ENCODE measurements around the gene TJP3.

The TJP3 gene

DNA sequence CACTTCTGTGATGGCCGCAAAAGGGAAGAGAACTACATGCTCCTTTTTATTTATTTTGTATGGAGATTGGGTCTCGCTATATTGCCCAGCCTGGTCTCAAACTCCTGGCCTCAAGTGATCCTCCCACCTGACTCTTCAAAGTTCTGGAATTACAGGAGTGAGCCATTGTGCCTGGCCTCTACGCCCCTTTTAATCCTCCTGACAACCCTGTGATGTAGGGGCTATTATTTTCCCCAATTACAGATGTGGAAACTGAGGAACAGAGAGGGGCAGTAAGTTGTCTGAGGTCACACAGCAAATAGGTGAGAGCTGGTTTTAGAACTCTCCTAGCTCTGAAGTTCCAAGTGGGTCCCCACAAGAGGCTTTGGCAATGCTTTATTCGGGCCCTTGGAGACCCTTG lies 11.7 kb downstream of the TJP3 start:
- no peak for DNase-seq

DNA sequence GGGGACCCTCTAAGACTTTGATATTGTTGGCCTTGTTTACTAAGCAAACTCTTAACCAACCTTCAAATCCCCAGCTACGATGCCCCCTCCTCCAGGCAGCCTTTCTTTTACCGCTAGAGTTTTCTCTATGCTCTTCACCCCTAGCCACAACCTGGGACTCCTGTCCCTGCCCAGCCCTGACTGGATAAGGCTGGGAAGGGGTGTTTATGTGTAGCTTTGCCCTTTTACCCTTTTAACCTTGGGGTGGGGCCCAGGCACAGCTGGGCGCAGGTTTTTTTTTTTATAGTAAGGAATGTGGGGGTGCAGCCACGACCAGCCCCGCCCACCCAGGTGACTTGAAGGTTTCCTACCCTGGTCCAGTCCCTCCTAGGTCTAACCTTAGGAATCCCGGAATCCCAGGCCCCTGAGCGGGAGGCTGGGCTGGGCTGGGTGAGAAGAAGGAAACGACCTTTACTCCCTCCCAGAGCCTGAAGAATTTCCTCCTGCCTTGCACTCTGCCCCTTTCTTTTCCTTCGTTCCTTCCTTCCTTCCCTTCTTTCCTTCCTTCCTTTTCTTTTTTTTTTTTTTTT lies 12.2 kb downstream of the TJP3 start:
- DNase-seq, result no peak

DNA sequence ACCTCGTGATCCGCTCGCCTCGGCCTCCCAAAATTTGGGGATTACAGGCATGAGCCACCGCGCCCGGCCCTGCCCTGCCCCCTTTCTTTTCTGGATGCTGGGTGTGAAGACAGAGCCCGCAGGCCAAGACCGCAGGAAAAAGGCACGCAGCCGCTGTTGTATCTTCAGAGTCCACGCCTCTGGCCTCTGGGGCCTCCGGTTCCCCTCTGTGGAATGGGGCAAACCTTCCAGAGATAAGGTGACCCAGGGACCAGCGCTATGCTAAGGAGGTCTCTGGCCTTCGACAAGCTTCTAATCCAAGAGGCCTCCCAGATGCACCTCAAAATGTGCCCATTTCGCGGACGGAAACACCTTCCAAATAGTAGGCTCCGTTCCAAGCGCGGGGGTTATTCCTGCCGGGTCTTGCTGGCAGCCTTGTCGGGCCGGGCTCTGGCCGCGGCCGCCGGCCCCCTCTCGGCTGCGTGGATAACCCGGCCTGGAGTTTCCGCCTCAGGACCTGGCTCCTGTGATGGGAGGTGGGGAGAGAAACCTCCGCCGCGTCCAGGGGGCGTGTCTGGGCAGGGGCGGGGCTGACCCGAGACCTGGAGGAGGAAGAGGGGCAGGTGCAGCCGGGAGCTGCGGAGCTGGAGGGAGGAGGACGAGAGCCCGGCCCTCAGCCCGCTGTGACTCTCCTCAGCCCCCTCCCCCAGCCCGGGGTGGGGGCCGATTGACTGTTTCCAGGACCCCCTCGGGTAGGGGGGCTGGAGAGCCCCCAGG lies 13.1 kb downstream of the TJP3 start:
- DNase-seq, result peak; percentile 94 to 96

DNA sequence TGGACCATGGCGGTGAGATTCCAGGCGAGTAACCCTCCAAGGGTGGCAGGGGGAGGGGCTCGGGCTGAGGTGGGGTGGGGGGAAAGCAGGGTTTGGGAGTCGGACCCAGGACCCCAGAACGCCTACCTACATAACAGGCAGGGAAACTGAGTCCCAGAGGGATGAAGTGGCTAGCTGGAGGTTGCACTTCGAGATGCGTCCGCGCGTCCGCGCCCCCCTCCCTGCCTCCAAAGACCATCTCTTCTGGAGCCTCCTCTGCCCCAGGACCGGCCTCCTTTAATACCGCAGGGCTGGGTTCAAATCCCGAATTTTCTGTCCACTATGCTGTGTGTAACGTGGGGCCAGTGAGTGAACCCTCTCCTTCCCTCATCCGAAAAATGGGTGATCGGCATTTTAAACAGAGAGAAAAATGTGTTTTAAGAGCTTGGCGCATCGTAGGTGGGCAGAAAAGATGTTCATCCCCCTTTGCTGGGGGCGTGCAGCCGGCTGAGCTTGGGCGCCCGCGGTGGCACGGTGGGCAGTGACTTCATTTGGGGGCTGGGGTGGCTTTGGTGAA lies 13.8 kb downstream of the TJP3 start:
- no peak for DNase-seq

DNA sequence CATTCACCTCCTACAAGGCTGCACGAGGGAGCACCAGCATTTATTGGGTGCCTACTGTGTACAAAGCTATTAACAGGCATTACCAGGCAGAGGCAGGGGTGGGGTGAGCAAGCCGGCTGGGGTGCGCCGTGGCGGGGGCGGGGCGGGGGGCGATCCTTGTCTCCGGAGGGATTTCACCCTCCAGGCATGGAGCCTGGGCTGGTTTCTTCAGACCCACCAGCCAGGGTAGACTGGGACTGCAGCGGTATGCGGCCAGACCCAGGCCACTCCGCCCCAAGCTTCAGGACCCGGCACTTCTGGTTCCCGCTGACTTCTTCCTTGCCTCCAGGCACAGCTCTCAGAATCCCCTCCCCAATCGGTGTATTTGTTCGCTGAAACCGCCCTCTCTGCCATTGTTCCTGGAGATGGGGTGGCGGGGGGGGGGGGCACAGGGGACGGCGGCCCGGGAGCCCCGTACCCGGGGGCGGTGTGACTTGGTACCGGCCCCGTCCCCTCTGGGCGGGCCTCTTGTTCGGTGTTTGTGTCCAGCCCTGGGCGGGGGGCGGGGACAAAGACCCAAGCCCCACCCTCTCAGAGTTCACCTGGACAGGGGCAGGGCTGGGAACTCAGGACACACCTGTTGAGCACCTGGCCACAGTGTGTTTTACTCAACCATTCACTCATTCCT lies 14.4 kb downstream of the TJP3 start:
- DNase-seq, result no peak

DNA sequence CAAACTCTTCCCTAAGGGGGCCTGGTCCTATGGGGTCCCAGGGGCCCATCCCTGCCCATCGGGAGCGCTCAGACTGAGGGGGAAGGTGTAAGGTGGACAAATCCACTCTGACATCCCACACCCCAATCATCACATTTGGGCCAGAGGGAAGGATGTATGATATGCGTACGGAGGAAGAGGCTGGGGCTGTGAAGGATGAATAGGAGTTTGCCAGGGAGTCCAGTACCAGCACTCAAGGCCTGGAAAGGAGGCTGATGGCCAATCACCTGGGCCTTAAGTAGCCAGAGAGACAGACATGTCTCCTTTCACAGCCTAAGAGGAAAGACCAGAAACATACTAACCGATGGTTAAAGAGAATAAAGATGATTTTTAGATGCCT lies 14.9 kb downstream of the TJP3 start:
- DNase-seq, result no peak

DNA sequence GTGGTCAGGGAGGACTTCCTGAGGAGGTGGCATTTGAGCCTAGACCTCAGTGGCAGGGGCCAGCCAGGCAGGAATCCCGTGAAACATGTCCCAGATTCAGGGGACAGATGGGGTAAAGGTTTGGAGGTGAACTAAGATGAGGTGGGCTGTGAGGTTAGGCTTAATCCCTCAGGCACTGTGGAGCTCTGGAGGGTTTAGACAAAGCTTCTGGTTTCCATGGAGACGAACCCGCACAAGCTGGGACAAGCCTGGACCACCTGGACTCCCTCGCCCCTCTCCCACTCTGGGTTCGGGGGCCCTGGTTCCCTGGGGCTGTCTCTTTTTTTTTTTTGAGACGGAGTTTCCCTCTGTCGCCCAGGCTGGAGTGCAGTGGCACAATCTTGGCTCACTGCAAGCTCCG lies 15.7 kb downstream of the TJP3 start:
- no peak for DNase-seq

DNA sequence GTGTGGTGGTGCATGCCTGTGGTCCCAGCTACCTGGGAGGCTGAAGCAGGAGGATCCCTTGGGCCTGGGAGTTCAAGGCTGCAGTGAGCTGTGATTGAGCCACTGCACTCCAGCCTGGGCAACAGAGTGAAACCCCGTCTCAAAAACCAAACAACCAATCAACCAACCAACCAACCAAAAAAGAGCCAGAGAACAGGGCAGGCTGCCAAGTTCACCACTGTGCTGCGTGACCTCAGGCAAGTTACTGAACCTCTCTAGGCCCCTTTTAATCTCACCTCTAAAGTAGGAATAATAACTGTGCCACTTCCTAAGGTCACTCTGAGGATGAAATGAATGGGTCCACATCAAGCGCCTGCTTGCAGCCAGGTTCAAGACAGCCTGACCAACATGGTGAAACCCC lies 16.9 kb downstream of the TJP3 start:
- DNase-seq, result no peak

DNA sequence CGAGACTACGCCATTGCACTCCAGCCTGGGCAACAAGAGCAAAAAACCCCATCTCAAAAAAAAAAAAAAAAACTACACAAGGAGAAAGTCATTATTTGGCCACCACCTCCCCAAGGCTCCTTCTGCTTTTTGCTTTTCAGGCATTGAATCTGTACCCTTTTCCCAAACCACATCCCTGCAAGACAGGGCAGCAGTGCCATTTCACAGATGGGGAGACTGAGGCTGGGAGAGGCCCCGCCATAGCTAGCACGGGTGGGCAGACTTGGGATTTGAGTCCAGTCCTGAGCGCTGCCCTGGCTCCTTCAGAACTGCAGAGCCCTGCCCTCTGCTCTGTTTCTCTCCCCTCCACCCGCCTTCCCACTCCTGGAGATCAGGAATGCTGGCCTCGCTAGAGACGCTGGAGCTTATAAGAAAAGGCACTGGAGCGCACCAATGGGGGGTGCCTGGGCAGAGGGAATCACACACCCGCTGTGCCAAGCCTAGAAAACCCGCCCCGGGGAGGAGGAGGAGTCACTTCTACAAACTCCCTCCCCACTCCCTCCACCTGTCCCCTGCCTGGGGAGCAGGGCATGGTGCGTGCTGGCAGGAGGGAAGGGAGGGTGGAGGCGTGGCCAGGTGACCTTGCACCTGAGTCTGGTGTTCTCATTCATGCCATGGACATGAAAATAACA lies 17.6 kb downstream of the TJP3 start:
- DNase-seq, result no peak

DNA sequence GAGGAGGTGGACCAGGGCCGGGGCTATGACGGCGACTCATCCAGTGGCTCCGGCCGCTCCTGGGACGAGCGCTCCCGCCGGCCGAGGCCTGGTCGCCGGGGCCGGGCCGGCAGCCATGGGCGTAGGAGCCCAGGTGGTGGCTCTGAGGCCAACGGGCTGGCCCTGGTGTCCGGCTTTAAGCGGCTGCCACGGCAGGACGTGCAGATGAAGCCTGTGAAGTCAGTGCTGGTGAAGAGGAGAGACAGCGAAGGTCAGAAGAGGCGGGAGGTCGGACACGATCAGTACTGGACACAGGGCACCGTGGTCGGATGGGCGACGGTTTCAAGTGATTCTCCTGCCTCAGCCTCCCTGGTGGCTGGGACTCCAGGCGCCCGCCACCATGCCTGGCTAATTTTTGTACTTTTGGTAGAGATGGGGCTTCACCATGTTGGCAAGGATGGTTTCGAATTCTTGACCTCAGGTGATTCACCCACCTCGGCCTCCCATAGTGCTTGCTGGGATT lies 22.3 kb downstream of the TJP3 start:
- DNase-seq, result no peak

DNA sequence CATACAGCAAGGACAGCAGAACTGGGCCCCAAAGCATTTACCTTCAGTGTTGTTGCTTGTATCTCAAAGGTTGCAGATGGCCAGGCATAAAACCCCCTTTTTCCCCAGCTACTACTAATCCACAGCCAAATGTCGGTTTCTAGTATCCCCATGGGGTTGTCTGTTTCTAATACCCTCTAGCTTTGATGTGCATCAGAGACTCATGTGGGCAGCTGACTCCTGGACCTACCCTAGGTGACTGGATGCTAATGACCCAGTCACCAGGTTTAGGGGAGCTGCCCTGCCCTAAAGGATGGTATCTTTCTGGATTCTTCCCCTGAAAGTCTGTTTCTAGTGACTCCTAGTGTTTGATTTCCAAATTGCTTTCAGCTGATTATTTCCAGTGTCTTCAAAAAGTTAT lies 23.9 kb downstream of the TJP3 start:
- DNase-seq, result no peak

DNA sequence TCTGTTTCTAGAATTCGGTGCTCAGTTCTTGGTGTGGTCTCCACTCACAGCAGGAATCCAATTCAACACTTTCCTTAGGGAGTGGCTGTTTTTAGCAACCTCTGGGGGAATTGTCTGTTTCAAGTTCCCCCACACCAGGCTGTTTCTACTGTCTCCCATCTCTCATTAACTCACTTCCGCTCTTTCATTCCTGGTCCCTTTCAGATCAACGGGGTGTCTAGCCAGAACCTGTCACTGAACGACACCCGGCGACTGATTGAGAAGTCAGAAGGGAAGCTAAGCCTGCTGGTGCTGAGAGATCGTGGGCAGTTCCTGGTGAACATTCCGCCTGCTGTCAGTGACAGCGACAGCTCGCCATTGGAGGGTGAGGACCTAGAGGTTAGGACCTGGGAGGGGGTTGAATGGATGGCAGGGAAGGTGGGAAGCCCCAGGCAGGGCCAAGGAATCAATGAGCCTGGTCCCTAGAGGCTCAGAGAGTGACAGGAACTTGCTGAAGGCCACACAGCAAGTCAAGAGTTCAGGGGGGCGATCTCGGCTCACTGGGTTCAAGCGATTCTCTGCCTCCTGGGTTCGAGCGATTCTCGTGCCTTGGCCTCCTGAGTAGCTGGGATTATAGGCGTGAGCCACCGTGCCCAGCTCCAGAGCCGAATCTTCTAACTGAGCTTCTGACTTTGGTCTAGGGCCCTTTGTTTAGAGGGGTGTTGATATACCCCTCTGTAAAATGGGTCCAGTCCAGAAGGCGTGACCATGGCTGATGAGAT lies 25.5 kb downstream of the TJP3 start:
- DNase-seq, result no peak

DNA sequence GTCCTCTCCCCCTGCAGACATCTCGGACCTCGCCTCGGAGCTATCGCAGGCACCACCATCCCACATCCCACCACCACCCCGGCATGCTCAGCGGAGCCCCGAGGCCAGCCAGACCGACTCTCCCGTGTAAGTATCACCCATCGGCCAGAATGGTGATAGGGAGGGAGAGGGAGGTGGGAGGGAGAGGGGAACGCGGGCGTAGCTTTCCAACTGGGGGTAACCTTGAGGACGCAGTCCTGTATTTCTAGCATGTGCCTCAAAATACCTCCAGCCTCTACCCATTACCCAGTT lies 26.1 kb downstream of the TJP3 start:
- DNase-seq, result no peak

DNA sequence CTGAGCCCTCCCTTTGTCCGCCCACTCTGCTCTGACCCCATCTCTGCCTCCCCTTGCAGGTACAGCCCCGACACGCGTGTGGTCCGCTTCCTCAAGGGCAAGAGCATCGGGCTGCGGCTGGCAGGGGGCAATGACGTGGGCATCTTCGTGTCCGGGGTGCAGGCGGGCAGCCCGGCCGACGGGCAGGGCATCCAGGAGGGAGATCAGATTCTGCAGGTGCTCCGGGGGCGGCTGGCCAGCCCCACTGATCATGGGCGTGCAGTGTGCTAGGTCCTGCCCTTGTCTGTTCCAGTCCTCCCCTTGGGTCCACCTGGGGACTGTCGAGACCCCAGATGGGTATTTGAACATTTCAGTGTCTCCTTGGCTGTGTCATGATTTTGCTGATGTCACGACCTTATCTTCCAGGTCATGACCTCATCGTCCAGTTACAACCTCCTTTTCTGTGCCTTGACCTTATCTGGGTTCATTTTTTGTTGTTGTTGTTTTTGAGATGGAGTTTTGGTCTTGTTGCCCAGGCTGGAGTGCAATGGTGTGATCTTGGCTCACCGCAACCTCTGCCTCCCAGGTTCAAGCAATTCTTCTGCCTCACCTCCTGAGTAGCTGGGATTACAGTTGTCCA lies 28.0 kb downstream of the TJP3 start:
- DNase-seq, result no peak

DNA sequence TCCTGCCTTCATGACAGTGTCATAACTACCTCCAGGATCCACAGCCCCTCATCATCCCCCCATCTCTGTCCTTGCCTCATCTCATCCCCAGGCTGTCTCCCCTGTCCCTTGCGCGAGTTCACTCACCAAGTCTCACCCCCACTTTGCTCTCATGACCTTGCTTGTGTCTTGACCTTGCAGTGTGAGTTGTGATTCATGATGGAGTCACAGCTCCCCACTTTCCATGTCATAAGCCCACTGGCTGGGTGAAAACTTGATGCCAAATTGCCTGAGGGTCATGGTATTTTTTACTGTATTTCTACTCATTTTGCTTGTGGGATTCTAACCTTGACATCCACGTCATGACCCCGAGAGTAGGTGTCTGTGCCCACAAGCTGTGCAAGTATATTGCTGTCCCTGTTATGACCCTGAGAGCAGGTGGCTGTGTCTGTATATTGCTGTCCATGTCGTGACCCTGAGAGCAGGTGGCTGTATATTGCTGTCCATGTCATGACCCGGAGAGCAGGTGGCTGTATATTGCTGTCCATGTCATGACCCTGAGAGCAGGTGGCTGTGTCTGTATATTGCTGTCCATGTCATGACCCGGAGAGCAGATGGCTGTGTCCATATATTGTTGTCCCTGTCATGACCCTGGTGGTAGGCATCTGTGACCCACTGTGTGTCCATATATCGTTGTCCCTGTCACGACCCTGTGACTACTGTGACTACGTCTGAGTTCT lies 29.5 kb downstream of the TJP3 start:
- DNase-seq, result no peak

DNA sequence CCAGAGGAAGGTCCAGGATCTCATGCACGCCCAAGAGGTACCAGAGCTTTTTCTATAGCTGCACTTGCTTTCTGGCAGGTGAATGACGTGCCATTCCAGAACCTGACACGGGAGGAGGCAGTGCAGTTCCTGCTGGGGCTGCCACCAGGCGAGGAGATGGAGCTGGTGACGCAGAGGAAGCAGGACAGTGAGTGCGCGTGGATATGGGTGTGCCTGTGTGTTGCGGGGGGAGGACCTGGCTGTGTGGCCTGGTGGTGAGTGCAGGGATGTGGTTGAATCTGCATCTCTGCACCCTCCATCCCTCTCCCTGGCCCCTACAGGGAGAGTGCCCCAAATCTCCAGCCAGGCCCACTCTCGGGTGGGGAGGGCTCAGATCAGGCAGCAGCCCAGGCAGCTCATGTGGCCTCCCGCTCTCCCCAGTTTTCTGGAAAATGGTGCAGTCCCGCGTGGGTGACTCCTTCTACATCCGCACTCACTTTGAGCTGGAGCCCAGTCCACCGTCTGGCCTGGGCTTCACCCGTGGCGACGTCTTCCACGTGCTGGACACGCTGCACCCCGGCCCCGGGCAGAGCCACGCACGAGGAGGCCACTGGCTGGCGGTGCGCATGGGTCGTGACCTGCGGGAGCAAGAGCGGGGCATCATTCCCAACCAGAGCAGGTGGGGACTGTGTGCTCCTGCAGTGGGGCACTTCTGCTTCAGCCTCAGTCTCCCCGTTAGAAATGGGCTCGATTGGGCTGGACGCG lies 30.5 kb downstream of the TJP3 start:
- DNase-seq, result no peak

DNA sequence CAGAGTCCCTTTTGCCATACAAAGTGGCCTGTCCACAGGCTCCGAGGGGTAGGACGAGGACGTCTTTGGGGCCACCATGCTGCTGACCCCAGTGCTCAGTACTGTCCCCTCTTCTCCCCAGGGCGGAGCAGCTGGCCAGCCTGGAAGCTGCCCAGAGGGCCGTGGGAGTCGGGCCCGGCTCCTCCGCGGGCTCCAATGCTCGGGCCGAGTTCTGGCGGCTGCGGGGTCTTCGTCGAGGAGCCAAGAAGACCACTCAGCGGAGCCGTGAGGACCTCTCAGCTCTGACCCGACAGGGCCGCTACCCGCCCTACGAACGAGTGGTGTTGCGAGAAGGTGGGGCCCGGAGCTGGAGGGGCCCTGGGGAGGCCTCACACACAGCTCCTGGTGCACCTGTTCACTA lies 32.2 kb downstream of the TJP3 start:
- DNase-seq, result no peak

DNA sequence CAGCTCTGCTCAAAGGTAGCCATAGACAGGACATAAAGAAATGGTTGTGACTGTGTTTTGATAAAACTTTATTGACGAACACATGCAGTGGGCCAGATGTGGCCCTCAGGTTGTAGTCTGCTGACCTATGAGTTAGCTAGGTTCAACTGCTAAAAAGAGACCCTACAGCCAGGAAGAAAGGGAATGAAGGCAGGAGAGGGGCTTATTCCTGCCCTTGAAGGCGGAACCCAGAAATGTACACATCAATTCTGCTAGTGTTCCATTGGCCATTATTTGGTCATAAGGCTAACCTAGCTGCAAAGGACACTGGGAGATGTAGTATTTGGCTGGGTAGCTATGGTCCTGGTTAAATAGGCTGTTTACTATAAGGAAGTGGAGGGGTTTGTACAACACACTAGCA lies 35.3 kb downstream of the TJP3 start:
- DNase-seq, result no peak

DNA sequence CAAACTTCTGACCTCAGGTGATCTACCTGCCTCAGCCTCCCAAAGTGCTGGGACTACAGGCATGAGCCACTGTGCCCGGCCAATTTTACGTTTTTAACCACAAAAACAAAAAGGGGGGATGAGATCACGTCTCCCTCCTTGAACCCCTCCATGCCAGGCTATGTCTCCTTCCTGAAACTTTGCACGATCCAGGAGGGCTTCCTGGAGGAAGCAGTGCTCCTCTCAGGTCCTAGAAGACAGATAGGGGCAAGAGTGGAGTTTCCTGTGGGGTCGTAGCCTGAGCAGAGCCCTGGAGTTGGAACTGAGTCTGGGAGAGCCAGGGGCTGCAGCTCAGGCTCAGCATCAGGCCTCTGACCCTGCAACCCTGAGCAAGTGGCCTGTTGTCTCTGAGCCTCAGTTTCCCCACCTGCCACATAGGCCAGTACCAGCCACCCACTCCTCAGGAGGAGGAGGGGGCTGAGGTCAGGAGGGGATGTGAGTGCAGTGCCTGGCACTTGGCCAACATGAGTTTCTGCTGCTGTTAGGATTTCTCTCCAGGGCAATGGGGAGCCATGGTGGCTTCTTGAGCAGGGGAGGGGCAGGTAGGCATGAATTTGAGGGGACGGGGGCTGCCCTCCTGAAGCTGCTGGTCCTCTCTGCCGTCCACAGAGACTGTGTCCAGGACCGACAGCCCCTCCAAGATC lies 37.3 kb downstream of the TJP3 start:
- no peak for DNase-seq

DNA sequence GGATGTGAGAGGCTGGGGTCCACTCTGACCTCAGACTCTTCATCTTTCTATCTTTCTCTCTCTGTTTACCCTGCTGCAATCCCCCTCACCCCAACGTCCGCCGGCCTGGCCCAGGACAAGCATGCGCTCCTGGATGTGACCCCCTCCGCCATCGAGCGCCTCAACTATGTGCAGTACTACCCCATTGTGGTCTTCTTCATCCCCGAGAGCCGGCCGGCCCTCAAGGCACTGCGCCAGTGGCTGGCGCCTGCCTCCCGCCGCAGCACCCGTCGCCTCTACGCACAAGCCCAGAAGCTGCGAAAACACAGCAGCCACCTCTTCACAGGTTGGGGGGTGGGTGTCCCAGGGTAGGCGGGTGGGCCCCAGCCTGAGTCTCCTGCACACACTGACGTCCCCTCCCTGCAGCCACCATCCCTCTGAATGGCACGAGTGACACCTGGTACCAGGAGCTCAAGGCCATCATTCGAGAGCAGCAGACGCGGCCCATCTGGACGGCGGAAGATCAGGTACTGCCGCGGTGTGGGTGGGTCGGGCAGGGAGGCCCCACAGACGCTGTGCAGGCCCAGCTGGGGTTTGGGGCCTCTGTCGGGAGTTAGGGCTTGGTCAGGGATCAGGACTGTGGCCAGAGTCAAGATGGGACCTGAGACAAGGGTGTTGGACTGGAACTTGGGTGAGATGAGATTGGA lies 38.3 kb downstream of the TJP3 start:
- DNase-seq, result no peak
